GM12878 (cell line): ENCODE measurements around the gene DLD.

Source experiments
- CTCF ChIP-seq, 3 experiments: IDR thresholded peaks in 2 of 3; conservative IDR thresholded peaks in 1 of 3; 2 replicates each; pipeline ENCODE4 v1.5.1; 2011; ENCODE audit warnings: low read depth in 3 of 3, low read length in 3 of 3, mild to moderate bottlenecking in 3 of 3, control low read depth in 2 of 3, moderate library complexity in 2 of 3, inconsistent platforms in 1 of 3, mixed read lengths in 1 of 3; ENCODE audit not compliant: control insufficient read depth in 2 of 3, insufficient read depth in 1 of 3; ENCODE audit errors: extremely low read depth in 1 of 3
- GATAD2B ChIP-seq: fragments of 450-650 bp; conservative IDR thresholded peaks from 2 replicates; pipeline ENCODE4 v1.6.1; 2017; ENCODE audit warnings: low read depth, mild to moderate bottlenecking, moderate library complexity
- IKZF2 ChIP-seq, 2 experiments: fragments of 450-650 bp; IDR thresholded peaks; 2 replicates each; pipeline ENCODE4 v1.6.1; 2017; ENCODE audit warnings: mild to moderate bottlenecking in 2 of 2, moderate library complexity in 2 of 2
- PAX8 ChIP-seq: fragments of 450-650 bp; IDR thresholded peaks from 2 replicates; pipeline ENCODE4 v1.6.1; 2017; ENCODE audit warnings: mild to moderate bottlenecking, moderate library complexity
- POLR2A ChIP-seq: IDR thresholded peaks from 2 replicates; pipeline ENCODE4 v1.6.1; 2011; ENCODE audit warnings: low read depth, mild to moderate bottlenecking, low read length

GRCh38 chr7:107934991-107935770 lies 44.2 kb downstream of the DLD start:
- TF ChIP-seq CTCF (IDR thresholded peaks at IDR 0.05 in 2 of 3, conservative IDR thresholded peaks at IDR 0.05 in 1 of 3; ENCODE audit: control insufficient read depth in 2 of 3, extremely low read depth in 1 of 3, insufficient read depth in 1 of 3, low read depth in 3 of 3, low read length in 3 of 3) (no peak), POLR2A (no peak), GATAD2B (no peak), IKZF2 (IDR thresholded peaks at IDR 0.05) (no peak), PAX8 (no peak)
